Measurements from ENCODE around the gene PLS3.

Gene PLS3

GRCh38 chrX:115581759-115582615, 21.0 kb downstream of the PLS3 start:
- TF ChIP-seq CTCF (IDR thresholded peaks at IDR 0.05; ENCODE audit: control insufficient read depth, extremely low read depth, insufficient read depth), result no peak
- no peak overlapping the region for H3K4me3 ChIP-seq (ENCODE audit: low read depth, low read length)
- DNase-seq (ENCODE audit: low read depth), result no peak

GRCh38 chrX:115582616-115583495, 21.9 kb downstream of the PLS3 start:
- DNase-seq (ENCODE audit: low read depth), result no peak
- no peak for TF ChIP-seq CTCF (IDR thresholded peaks at IDR 0.05; ENCODE audit: control insufficient read depth, extremely low read depth, insufficient read depth)
- H3K4me3 ChIP-seq (ENCODE audit: low read depth, low read length), result no peak overlapping the region

GRCh38 chrX:115583496-115584004, 22.6 kb downstream of the PLS3 start:
- TF ChIP-seq CTCF (IDR thresholded peaks at IDR 0.05; ENCODE audit: control insufficient read depth, extremely low read depth, insufficient read depth), result no peak
- no peak for DNase-seq (ENCODE audit: low read depth)

GRCh38 chrX:115584696-115585095, 23.7 kb downstream of the PLS3 start:
- DNase-seq (ENCODE audit: low read depth), result no peak
- H3K4me3 ChIP-seq (ENCODE audit: low read depth, low read length), result no peak overlapping the region
- no peak for TF ChIP-seq CTCF (IDR thresholded peaks at IDR 0.05; ENCODE audit: control insufficient read depth, extremely low read depth, insufficient read depth)

More at GRCh38 chrX:115583496-115584004, 22.6 kb downstream of the PLS3 start:
- no peak overlapping the region for H3K4me3 ChIP-seq (ENCODE audit: low read depth, low read length)

- TF ChIP-seq CTCF (IDR thresholded peaks at IDR 0.05; ENCODE audit: control insufficient read depth, extremely low read depth, insufficient read depth), result no peak
- no peak for DNase-seq (ENCODE audit: low read depth)
- no peak overlapping the region for H3K4me3 ChIP-seq (ENCODE audit: low read depth, low read length)
Measured at GRCh38 chrX:115588179-115588578, 27.2 kb downstream of the PLS3 start.

GRCh38 chrX:115589419-115589818, 28.4 kb downstream of the PLS3 start:
- no peak for DNase-seq (ENCODE audit: low read depth)
- no peak for TF ChIP-seq CTCF (IDR thresholded peaks at IDR 0.05; ENCODE audit: control insufficient read depth, extremely low read depth, insufficient read depth)
- H3K4me3 ChIP-seq (ENCODE audit: low read depth, low read length), result no peak overlapping the region

All from LNCaP clone FGC (cell line).